Muscle of back (tissue), 11 donors: ENCODE results near the gene CHDH. TPM values are rescaled to one million over a fixed set of nuclear protein-coding genes. Genes with fewer than 3 reads are reported as not detected.

Source experiments
- DNase-seq, 3 donors: peaks; one replicate each; pipeline versions ENCODE4 v3.0.0 to v3.0.0-alpha.2; 2013
- polyA plus RNA-seq, 10 donors: library from polyadenylated mRNA; unstranded; fragments of 120-200 nt; gene quantifications; one replicate each; pipeline ENCODE4 v1.2.1, GENCODE V29; 2013; ENCODE audit not compliant: insufficient read length in 10 of 10

CHDH gene
- polyA plus RNA-seq, 10 donors: 0.71 to 1.2 (median 0.90) TPM

- no peak for DNase-seq
These were observed 20.2 kb downstream of the CHDH start for GRCh38 chr3:53826048-53826447.

- no peak for DNase-seq
These were observed 21.4 kb downstream of the CHDH start for GRCh38 chr3:53824795-53825194.

GRCh38 chr3:53823956-53824657 lies 22.1 kb downstream of the CHDH start:
- DNase-seq: no peak

- no peak for DNase-seq
These were observed 22.9 kb downstream of the CHDH start for GRCh38 chr3:53823026-53823955.

GRCh38 chr3:53822331-53822741 lies 23.9 kb downstream of the CHDH start:
- no peak for DNase-seq

- no peak for DNase-seq
These were observed 24.5 kb downstream of the CHDH start for GRCh38 chr3:53821631-53822121.

GRCh38 chr3:53820756-53821580 lies 25.3 kb downstream of the CHDH start:
- peak; percentile 49 to 64 (median 55) for DNase-seq

- no peak for DNase-seq
These were observed 26.1 kb downstream of the CHDH start for GRCh38 chr3:53820084-53820483.

GRCh38 chr3:53819163-53819868 lies 26.9 kb downstream of the CHDH start:
- no peak for DNase-seq

- DNase-seq: no peak
These were observed 27.7 kb downstream of the CHDH start for GRCh38 chr3:53818221-53819162.

- DNase-seq: no peak
These were observed 28.4 kb downstream of the CHDH start for GRCh38 chr3:53817809-53818208.

- DNase-seq: no peak
These were observed 29.0 kb downstream of the CHDH start for GRCh38 chr3:53817211-53817610.

GRCh38 chr3:53816425-53816824 lies 29.8 kb downstream of the CHDH start:
- no peak for DNase-seq

- DNase-seq: no peak
These were observed 30.6 kb downstream of the CHDH start for GRCh38 chr3:53815651-53816050.

- no peak for DNase-seq
These were observed 31.2 kb downstream of the CHDH start for GRCh38 chr3:53815067-53815466.

- no peak for DNase-seq
These were observed 32.3 kb downstream of the CHDH start for GRCh38 chr3:53813876-53814275.

- no peak for DNase-seq
These were observed 33.0 kb downstream of the CHDH start for GRCh38 chr3:53813229-53813628.

GRCh38 chr3:53812434-53812833 lies 33.8 kb downstream of the CHDH start:
- DNase-seq: no peak

GRCh38 chr3:53811143-53811927 lies 34.9 kb downstream of the CHDH start:
- DNase-seq: no peak
